Mesenchymal stem cell (in vitro differentiated cells and primary cell): ENCODE results near the gene RNF10.

Source experiments
- DNase-seq: peaks from one replicate; pipeline ENCODE4 v3.0.0-alpha.2; 2013
- H2AFZ ChIP-seq: one replicate; pipeline ENCODE4 v1.6.1; 2013; ENCODE audit warnings: low read depth, mild to moderate bottlenecking, control low read depth, inconsistent platforms, low read length, moderate library complexity
- H2AK5ac ChIP-seq: 2 replicates; pipeline ENCODE4 v1.6.1; 2013; ENCODE audit warnings: low read length, moderate library complexity, mild to moderate bottlenecking, inconsistent platforms; ENCODE audit not compliant: severe bottlenecking
- H2BK120ac ChIP-seq: one replicate; pipeline ENCODE4 v1.6.1; 2013; ENCODE audit warnings: low read depth, mild to moderate bottlenecking, inconsistent platforms, low read length, moderate library complexity
- H2BK12ac ChIP-seq, 2 experiments: one replicate each; pipeline ENCODE4 v1.6.1; 2013; ENCODE audit warnings: inconsistent platforms in 2 of 2, low read length in 2 of 2, mild to moderate bottlenecking in 2 of 2, moderate library complexity in 2 of 2, control low read depth in 1 of 2
- H2BK15ac ChIP-seq: one replicate; pipeline ENCODE4 v1.6.1; 2013; ENCODE audit warnings: mild to moderate bottlenecking, low read depth, inconsistent platforms; ENCODE audit not compliant: poor library complexity, severe bottlenecking
- H2BK5ac ChIP-seq: 2 replicates; pipeline ENCODE4 v1.6.1; 2013; ENCODE audit warnings: low read depth, mild to moderate bottlenecking, low read length, control low read depth, inconsistent platforms; ENCODE audit not compliant: poor library complexity, severe bottlenecking
- H3K14ac ChIP-seq, 2 experiments: one replicate each; pipeline ENCODE4 v1.6.1; 2013; ENCODE audit warnings: inconsistent platforms in 2 of 2, low read length in 2 of 2, control low read depth in 1 of 2, mild to moderate bottlenecking in 1 of 2, moderate library complexity in 1 of 2
- H3K18ac ChIP-seq, 2 experiments: one replicate each; pipeline ENCODE4 v1.6.1; 2013; ENCODE audit warnings: inconsistent platforms in 2 of 2, low read length in 2 of 2, control low read depth in 1 of 2, low read depth in 1 of 2, mild to moderate bottlenecking in 1 of 2
- H3K23ac ChIP-seq, 2 experiments: one replicate each; pipeline ENCODE4 v1.6.1; 2013; ENCODE audit warnings: inconsistent platforms in 2 of 2, low read length in 2 of 2, mild to moderate bottlenecking in 2 of 2, moderate library complexity in 2 of 2, control low read depth in 1 of 2
- H3K27ac ChIP-seq: 2 replicates; pipeline ENCODE4 v1.5.1; 2013; ENCODE audit warnings: mild to moderate bottlenecking, moderate library complexity, low read length, control low read depth, inconsistent platforms; ENCODE audit not compliant: poor library complexity, severe bottlenecking
- H3K27me3 ChIP-seq, 2 experiments: 2 replicates each; pipeline versions ENCODE4 v1.6.1 to v1.7.0; 2013; ENCODE audit warnings: low read length in 2 of 2, mild to moderate bottlenecking in 2 of 2, moderate library complexity in 2 of 2, control low read depth in 1 of 2, inconsistent platforms in 1 of 2; ENCODE audit not compliant: control insufficient read depth in 1 of 2, insufficient read depth in 1 of 2
- H3K36me3 ChIP-seq, 2 experiments: 2 replicates each; pipeline versions ENCODE4 v1.6.1 to v1.7.0; 2013; ENCODE audit warnings: low read length in 2 of 2, control low read depth in 1 of 2, inconsistent platforms in 1 of 2, low read depth in 1 of 2, mild to moderate bottlenecking in 1 of 2; ENCODE audit not compliant: insufficient read depth in 2 of 2, control insufficient read depth in 1 of 2
- H3K4ac ChIP-seq, 2 experiments: one replicate each; pipeline ENCODE4 v1.6.1; 2013; ENCODE audit warnings: inconsistent platforms in 2 of 2, low read length in 2 of 2, mild to moderate bottlenecking in 2 of 2, moderate library complexity in 2 of 2, control low read depth in 1 of 2, low read depth in 1 of 2
- H3K4me1 ChIP-seq: 2 replicates; pipeline ENCODE4 v1.6.1; 2013; ENCODE audit warnings: low read depth, low read length, control low read depth; ENCODE audit not compliant: control insufficient read depth, insufficient read depth
- H3K4me2 ChIP-seq: 2 replicates; pipeline ENCODE4 v1.6.1; 2013; ENCODE audit warnings: low read length, mild to moderate bottlenecking, inconsistent platforms; ENCODE audit not compliant: poor library complexity, severe bottlenecking
- H3K4me3 ChIP-seq, 2 experiments: 2 replicates each; pipeline versions ENCODE4 v1.5.1 to v1.7.0; 2013; ENCODE audit warnings: low read length in 2 of 2, mild to moderate bottlenecking in 2 of 2, control low read depth in 1 of 2, low read depth in 1 of 2; ENCODE audit not compliant: insufficient read depth in 1 of 2
- H3K79me1 ChIP-seq: replicated peaks from 2 replicates; pipeline ENCODE4 v1.6.1; 2013; ENCODE audit warnings: mild to moderate bottlenecking, control low read depth, low read length, inconsistent platforms; ENCODE audit not compliant: poor library complexity, severe bottlenecking
- H3K9ac ChIP-seq: 2 replicates; pipeline ENCODE4 v1.7.0; 2013; ENCODE audit warnings: mild to moderate bottlenecking, low read length, moderate library complexity
- H3K9me3 ChIP-seq: 2 replicates; pipeline ENCODE4 v1.7.0; 2013; ENCODE audit warnings: mild to moderate bottlenecking, low read length; ENCODE audit not compliant: control insufficient read depth
- H4K8ac ChIP-seq: one replicate; pipeline ENCODE4 v1.6.1; 2013; ENCODE audit warnings: inconsistent platforms, mild to moderate bottlenecking, low read length, moderate library complexity
- H4K91ac ChIP-seq: one replicate; pipeline ENCODE4 v1.6.1; 2013; ENCODE audit warnings: mild to moderate bottlenecking, low read length, inconsistent platforms
- WGBS: methylation state at CpG from one replicate; pipeline ENCODE4 v1.1.7; 2013; ENCODE audit warnings: mixed read lengths; 5-methylcytosine and 5-hydroxymethylcytosine counted together

The RNF10 gene

DNA sequence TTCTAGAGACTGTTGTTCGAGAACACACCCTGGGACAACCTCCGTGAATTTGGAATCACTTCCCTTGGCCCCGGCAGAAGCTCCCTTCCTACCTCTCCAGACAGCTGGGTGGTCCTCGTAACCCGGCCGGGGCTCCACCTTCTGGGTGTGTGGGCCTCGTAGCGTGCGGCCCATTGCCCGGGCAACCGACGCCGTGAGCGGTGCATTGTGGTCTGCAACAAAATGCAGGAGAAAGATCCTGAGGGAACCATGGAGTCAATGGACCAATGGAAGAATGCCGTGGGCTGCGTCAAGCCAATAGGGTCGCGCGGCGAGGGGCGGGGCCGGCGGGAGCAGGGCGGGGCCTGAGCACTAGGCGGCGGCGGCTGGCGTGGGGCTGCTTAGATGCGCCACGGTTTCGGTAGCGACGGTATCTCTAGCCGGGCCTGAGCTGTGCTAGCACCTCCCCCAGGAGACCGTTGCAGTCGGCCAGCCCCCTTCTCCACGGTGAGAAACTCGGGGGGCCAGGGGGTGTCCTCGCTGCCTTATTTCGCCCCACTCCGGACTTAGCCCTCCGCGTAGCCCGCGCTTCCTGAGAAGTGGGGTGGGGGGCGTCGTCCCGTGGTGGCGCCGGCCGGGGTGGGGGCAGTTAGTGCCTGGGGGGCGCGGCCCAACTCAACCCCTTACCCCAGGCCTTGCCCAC is 38.3 kb upstream of the RNF10 start, which contains the start of gene DYNLL1:
Gene DYNLL1 (plus strand): TSS at position 383 of the 682 bp plus-strand sequence. CDS start 309 bp downstream, outside the sequence.
- Histone ChIP-seq H2AFZ (peak within 1 kb of the TSS; percentile 49), H4K8ac (no peak within 1 kb of the TSS), H3K36me3 (peaks cover 8 to 39% of the 10 kb centered on the region in 2 experiments)

DNA sequence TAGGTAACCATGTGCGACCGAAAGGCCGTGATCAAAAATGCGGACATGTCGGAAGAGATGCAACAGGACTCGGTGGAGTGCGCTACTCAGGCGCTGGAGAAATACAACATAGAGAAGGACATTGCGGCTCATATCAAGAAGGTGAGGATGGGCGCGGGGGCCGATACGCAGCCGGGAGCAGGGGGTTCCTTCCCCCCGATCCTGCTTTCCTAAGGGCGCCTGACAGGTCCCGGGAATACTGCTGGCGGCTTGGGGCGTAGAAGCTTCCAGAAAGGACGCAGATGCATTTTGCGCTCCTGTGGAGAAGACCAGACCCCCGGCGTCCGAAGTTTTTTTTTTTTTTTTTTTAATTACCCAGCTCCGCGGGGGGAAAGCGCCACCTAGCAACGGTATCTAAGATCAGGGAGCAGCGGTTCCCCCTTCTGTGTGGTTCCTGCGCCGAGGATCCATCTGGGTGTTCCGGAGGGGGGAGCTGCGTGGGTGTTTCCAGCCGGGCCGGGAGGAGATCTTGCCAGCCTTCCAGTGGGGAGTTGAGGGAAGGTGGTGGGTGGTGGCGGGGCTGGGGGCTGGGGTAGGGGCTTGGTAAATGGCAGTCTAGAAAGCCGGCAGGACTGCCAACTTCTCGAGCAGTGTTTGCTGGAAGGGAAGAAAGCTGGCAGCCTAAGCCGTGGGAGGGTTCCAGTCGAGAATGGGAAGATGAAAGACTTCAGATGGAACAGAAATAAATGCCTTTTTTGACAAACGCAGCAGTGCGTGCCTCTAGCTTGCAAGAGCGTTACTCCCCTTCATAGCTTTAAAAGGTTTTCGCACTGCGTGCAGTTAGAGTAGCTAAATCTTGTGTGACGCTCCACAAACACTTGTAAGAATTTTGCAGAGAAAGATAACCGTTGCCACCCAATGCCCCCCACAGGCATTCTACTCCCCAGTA is 37.5 kb upstream of the RNF10 start:
- Histone ChIP-seq H3K9me3 (no peaks in the 10 kb centered on the region), H2BK5ac (no peak overlapping the region), H3K4me3 (peak overlapping the region; percentile 91 to 96), H3K4me1 (no peaks in the 10 kb centered on the region), H3K4me2 (peak overlapping the region; percentile 77), H2AFZ (no peak overlapping the region), H4K91ac (no peak overlapping the region), H3K23ac (peak overlapping the region in 1 of 2 experiments; percentile 83), H2BK120ac (no peak overlapping the region), H3K9ac (peak overlapping the region; percentile 97), H3K4ac (peak overlapping the region in 1 of 2 experiments; percentile 75), H2AK5ac (no peak overlapping the region), H3K36me3 (peaks cover 6 to 33% of the 10 kb centered on the region in 2 experiments), H3K79me1 (peaks cover 11% of the 10 kb centered on the region), H3K18ac (peak overlapping the region in 1 of 2 experiments; percentile 93), H3K14ac (peak overlapping the region in 1 of 2 experiments; percentile 96), H3K27ac (peak overlapping the region; percentile 54), H2BK12ac (no peak overlapping the region), H2BK15ac (no peak overlapping the region), H3K27me3 (no peaks in the 10 kb centered on the region), H4K8ac (no peak overlapping the region)
- WGBS: under 1% methylated on average over 43 of the region's 47 CpGs
- DNase-seq: peak; percentile 63

More for the DNA sequence above, 38.3 kb upstream of the RNF10 start, which contains the start of gene DYNLL1:
- H3K14ac ChIP-seq: peak within 1 kb of the TSS in 1 of 2 experiments; percentile 96
- H3K23ac ChIP-seq: peak within 1 kb of the TSS in 1 of 2 experiments; percentile 94
- 3% methylated on average over 36 of the region's 53 CpGs for WGBS
- H2BK12ac ChIP-seq: no peak within 1 kb of the TSS
- DNase-seq: peak; percentile 97
- no peak within 1 kb of the TSS for H4K91ac ChIP-seq
- H2BK15ac ChIP-seq: no peak within 1 kb of the TSS
- no peaks in the 10 kb centered on the region for H3K27me3 ChIP-seq
- H3K27ac ChIP-seq: peak within 1 kb of the TSS; percentile 54
- H3K4me1 ChIP-seq: no peaks in the 10 kb centered on the region
- peak within 1 kb of the TSS in 1 of 2 experiments; percentile 93 for H3K18ac ChIP-seq
- peak within 1 kb of the TSS in 1 of 2 experiments; percentile 82 for H3K4ac ChIP-seq
- peak within 1 kb of the TSS; percentile 13 for H2BK120ac ChIP-seq
- no peak within 1 kb of the TSS for H2BK5ac ChIP-seq
- peaks cover 19% of the 10 kb centered on the region for H3K79me1 ChIP-seq
- no peak within 1 kb of the TSS for H2AK5ac ChIP-seq
- peak within 1 kb of the TSS; percentile 97 for H3K9ac ChIP-seq
- no peaks in the 10 kb centered on the region for H3K9me3 ChIP-seq
- H3K4me3 ChIP-seq: peak within 1 kb of the TSS; percentile 91 to 96
- H3K4me2 ChIP-seq: peak within 1 kb of the TSS; percentile 78

DNA sequence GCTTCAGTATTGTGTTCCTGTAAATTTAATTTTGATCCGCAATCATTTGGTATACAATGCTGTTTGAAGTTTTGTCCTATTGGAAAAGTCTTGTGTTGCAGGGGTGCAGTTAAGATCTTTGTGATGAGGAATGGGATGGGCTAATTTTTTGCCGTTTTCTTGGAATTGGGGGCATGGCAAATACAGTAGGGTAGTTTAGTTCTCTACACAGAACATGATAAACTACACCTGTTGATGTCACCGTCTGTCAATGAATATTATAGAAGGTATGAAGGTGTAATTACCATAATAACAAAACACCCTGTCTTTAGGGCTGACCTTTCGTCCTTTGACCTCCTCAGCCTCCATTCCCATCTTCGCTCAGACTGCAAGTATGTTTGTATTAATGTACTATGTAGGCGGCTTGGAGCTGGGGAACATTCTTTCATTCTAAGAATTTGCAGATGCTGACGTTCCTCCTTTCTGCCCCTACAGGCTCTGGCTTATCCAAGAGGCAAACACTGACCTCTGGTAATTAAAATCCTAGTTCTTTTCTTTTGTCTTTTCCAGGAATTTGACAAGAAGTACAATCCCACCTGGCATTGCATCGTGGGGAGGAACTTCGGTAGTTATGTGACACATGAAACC is 36.5 kb upstream of the RNF10 start:
- H3K4ac ChIP-seq: no peak overlapping the region
- H3K9ac ChIP-seq: peak overlapping the region; percentile 97
- no peak overlapping the region for H2BK15ac ChIP-seq
- H3K79me1 ChIP-seq: peaks cover 11% of the 10 kb centered on the region
- H3K4me1 ChIP-seq: no peaks in the 10 kb centered on the region
- H3K36me3 ChIP-seq: peaks cover 5 to 34% of the 10 kb centered on the region in 2 experiments
- no peak overlapping the region for H2AK5ac ChIP-seq
- H3K9me3 ChIP-seq: no peaks in the 10 kb centered on the region
- H3K27ac ChIP-seq: no peak overlapping the region
- no peak overlapping the region for H3K18ac ChIP-seq
- H2BK5ac ChIP-seq: no peak overlapping the region
- H2BK12ac ChIP-seq: no peak overlapping the region
- no peak for DNase-seq
- H3K14ac ChIP-seq: no peak overlapping the region
- WGBS: 70% methylated on average over 6 of the region's 9 CpGs
- H2BK120ac ChIP-seq: no peak overlapping the region
- no peaks in the 10 kb centered on the region for H3K27me3 ChIP-seq
- H3K23ac ChIP-seq: no peak overlapping the region
- peak overlapping the region; percentile 77 for H3K4me2 ChIP-seq
- peak overlapping the region in 1 of 2 experiments; percentile 96 for H3K4me3 ChIP-seq
- no peak overlapping the region for H4K91ac ChIP-seq
- H2AFZ ChIP-seq: no peak overlapping the region
- no peak overlapping the region for H4K8ac ChIP-seq
